CD4-positive, alpha-beta T cell (primary cell): Measurements from ENCODE around the gene FAM219A. TPM values are rescaled to one million over a fixed set of nuclear protein-coding genes. Genes with fewer than 3 reads are reported as not detected.

ENCODE experiments used
- ATAC-seq: fragments of 200-7000 bp; cut with Tn5 transposase; one replicate; pipeline ENCODE4 v1.10.0; 2022; ENCODE audit warnings: mild to moderate bottlenecking; ENCODE audit not compliant: poor library complexity
- CTCF ChIA-PET: fragments of 350-600 bp; sonication (Branson Sonifier 250); formaldehyde crosslinking; loops from one replicate; lab custom pipeline; 2021; ENCODE audit warnings: antibody characterized with exemption, inconsistent platforms; lab: Charles Lee
- POLR2A ChIA-PET: fragments of 350-600 bp; sonication (Branson Sonifier 250); formaldehyde crosslinking; loops from one replicate; lab custom pipeline; 2021; ENCODE audit warnings: antibody characterized with exemption, inconsistent platforms; lab: Charles Lee
- DNase-seq, 14 experiments: peaks; one replicate each; pipeline ENCODE4 v3.0.0-alpha.2; 2013 to 2020; ENCODE audit warnings: mixed read lengths in 2 of 14
- H3K27ac ChIP-seq, 2 donors: one replicate each; pipeline versions ENCODE4 v1.5.1 to v1.7.0; 2013; ENCODE audit warnings: low read length in 2 of 2, low read depth in 1 of 2, mild to moderate bottlenecking in 1 of 2
- H3K27me3 ChIP-seq, 2 experiments: 1 replicate in 1 of 2; 2 replicates in 1 of 2; pipeline versions ENCODE4 v1.6.1 to v1.7.0; 2013; ENCODE audit warnings: low read length in 2 of 2, control low read depth in 1 of 2, mild to moderate bottlenecking in 1 of 2, moderate library complexity in 1 of 2; ENCODE audit not compliant: insufficient read depth in 2 of 2, control insufficient read depth in 1 of 2
- H3K36me3 ChIP-seq: one replicate; pipeline ENCODE4 v1.6.1; 2013; ENCODE audit warnings: low read length, control low read depth; ENCODE audit not compliant: insufficient read depth
- H3K4me1 ChIP-seq: one replicate; pipeline ENCODE4 v1.6.1; 2013; ENCODE audit warnings: low read length, control low read depth; ENCODE audit not compliant: insufficient read depth
- H3K4me3 ChIP-seq: one replicate; pipeline ENCODE4 v1.5.1; 2013; ENCODE audit warnings: mild to moderate bottlenecking, low read length, moderate library complexity
- H3K9me3 ChIP-seq, 2 experiments: 1 replicate in 1 of 2; 2 replicates in 1 of 2; pipeline versions ENCODE4 v1.6.1 to v1.7.0; 2013; ENCODE audit warnings: low read length in 2 of 2, mild to moderate bottlenecking in 2 of 2, control low read depth in 1 of 2, moderate library complexity in 1 of 2; ENCODE audit not compliant: control insufficient read depth in 1 of 2, insufficient read depth in 1 of 2
- H3K27ac Mint-ChIP-seq: one replicate; pipeline ENCODE4 v1.8.0; 2020; ENCODE audit warnings: mixed read lengths
- H3K27me3 Mint-ChIP-seq: one replicate; pipeline ENCODE4 v1.8.0; 2021; ENCODE audit warnings: mixed read lengths
- H3K36me3 Mint-ChIP-seq: one replicate; pipeline ENCODE4 v1.8.0; 2021; ENCODE audit warnings: low read depth, mixed read lengths
- H3K4me1 Mint-ChIP-seq: one replicate; pipeline ENCODE4 v1.8.0; 2021; ENCODE audit warnings: low read depth, mixed read lengths
- H3K4me3 Mint-ChIP-seq: one replicate; pipeline ENCODE4 v1.8.0; 2020; ENCODE audit warnings: mild to moderate bottlenecking, mixed read lengths
- H3K9me3 Mint-ChIP-seq: one replicate; pipeline ENCODE4 v1.8.0; 2020; ENCODE audit warnings: mixed read lengths
- CTCF ChIP-seq: fragments of 200-600 bp; IDR thresholded peaks from one replicate; pipeline ENCODE4 v1.8.0; 2022; ENCODE audit warnings: antibody characterized with exemption, mild to moderate bottlenecking
- intact Hi-C, 2 experiments: fragments of 100-400 bp; cut with DNase I in 1 of 2; cut with micrococcal nuclease in 1 of 2; formaldehyde crosslinking; loops; one replicate each; pipeline versions ENCODE4 v1.15.1 to v1.9.0; 2023 to 2025; cut with DNase I, micrococcal nuclease
- total RNA-seq, 174 experiments: library from RNA in 2 of 174; stranded (reverse) in 2 of 174; gene quantifications; one replicate each; pipeline ENCODE4 v1.2.3 and lab custom pipeline; 2021 to 2026

The FAM219A gene
- total RNA-seq, 2 experiments from 2014 or later, result 7.7 to 8.5 TPM

GRCh38 chr9:34506623-34507022 is 48.3 kb upstream of the FAM219A start:
- Histone ChIP-seq H3K27ac (no peak overlapping the region), H3K27me3 (no peaks in the 10 kb centered on the region), H3K9me3 (no peaks in the 10 kb centered on the region), H3K36me3 (no peaks in the 10 kb centered on the region), H3K4me1 (no peaks in the 10 kb centered on the region), H3K4me3 (no peak overlapping the region)
- H3K36me3 Mint-ChIP-seq, result no peaks in the 10 kb centered on the region
- DNase-seq (no peak), ATAC-seq (no peak)
- CTCF ChIA-PET, result interaction anchor here (2.1 kb wide), 1 partner anchor 103 kb away, joined by 5 read pairs; no protein-coding TSS in a partner anchor
- H3K27me3 Mint-ChIP-seq, result peaks cover 14% of the 10 kb centered on the region
- no peak overlapping the region for H3K27ac Mint-ChIP-seq
- no peak overlapping the region for H3K4me3 Mint-ChIP-seq
- no peaks in the 10 kb centered on the region for H3K9me3 Mint-ChIP-seq
- intact Hi-C loops, result no loop called here
- H3K4me1 Mint-ChIP-seq, result no peaks in the 10 kb centered on the region
- no peak for TF ChIP-seq CTCF
- POLR2A ChIA-PET, result no interaction called here

GRCh38 chr9:34505370-34506120 is 47.2 kb upstream of the FAM219A start:
- intact Hi-C loops, result no loop called here
- Mint-ChIP-seq H3K4me1 (no peaks in the 10 kb centered on the region), H3K27me3 (peaks cover 15% of the 10 kb centered on the region), H3K36me3 (no peaks in the 10 kb centered on the region), H3K9me3 (no peaks in the 10 kb centered on the region), H3K4me3 (no peak overlapping the region), H3K27ac (no peak overlapping the region)
- Histone ChIP-seq H3K27me3 (no peaks in the 10 kb centered on the region), H3K4me1 (peaks cover 1% of the 10 kb centered on the region), H3K36me3 (no peaks in the 10 kb centered on the region), H3K4me3 (no peak overlapping the region), H3K9me3 (no peaks in the 10 kb centered on the region), H3K27ac (no peak overlapping the region)
- no peak for TF ChIP-seq CTCF
- DNase-seq (no peak), ATAC-seq (no peak)
- ChIA-PET POLR2A (no interaction called here), CTCF (interaction anchor here (2.1 kb wide), 1 partner anchor 102 kb away, joined by 5 read pairs; no protein-coding TSS in a partner anchor)

GRCh38 chr9:34503406-34503805 is 45.0 kb upstream of the FAM219A start:
- no peak for TF ChIP-seq CTCF
- Mint-ChIP-seq H3K9me3 (no peaks in the 10 kb centered on the region), H3K4me1 (no peaks in the 10 kb centered on the region), H3K4me3 (no peak overlapping the region), H3K36me3 (no peaks in the 10 kb centered on the region), H3K27ac (no peak overlapping the region), H3K27me3 (peaks cover 13% of the 10 kb centered on the region)
- ChIA-PET POLR2A (no interaction called here), CTCF (interaction anchor here (0.9 kb wide), 1 partner anchor 100 kb away, joined by 3 read pairs; no protein-coding TSS in a partner anchor)
- H3K27ac ChIP-seq, result no peak overlapping the region
- no peaks in the 10 kb centered on the region for H3K36me3 ChIP-seq
- ATAC-seq, result no peak
- no peak for DNase-seq
- H3K4me3 ChIP-seq, result no peak overlapping the region
- H3K9me3 ChIP-seq, result no peaks in the 10 kb centered on the region
- no peaks in the 10 kb centered on the region for H3K27me3 ChIP-seq
- intact Hi-C loops, result loop anchor here in 1 of 2 experiments (5.0 kb wide), 1 partner anchor 134 kb away; the partner anchor contains the start of gene SIGMAR1
- peaks cover 3% of the 10 kb centered on the region for H3K4me1 ChIP-seq
